NK-92 (cell line): ENCODE data around the gene OTUB2.

Experiments
- DNase-seq: peaks from one replicate; lab custom pipeline; 2025; ENCODE audit not compliant: unreplicated experiment; lab: John Stamatoyannopoulos, UW

The OTUB2 gene

DNA sequence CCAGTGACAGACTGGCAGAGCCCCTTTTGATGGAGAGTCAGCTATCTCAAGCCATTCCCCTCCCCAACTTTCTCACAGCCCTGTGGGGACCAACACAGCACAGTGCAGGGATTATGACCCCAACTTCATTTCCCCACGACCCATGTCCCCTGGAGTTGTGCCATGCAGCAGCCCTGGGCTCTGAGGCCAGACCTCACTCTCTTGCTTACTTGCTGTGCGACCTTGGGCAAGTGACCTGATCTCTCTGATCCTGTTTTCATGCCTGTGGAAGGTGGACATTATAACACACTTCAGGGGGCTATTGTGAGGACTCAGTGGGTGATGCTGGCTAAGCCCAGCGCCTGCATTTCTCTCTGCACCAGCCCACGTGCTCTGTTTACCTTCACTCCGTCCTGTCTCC is 14.1 kb downstream of the OTUB2 start:
- no peak for DNase-seq

DNA sequence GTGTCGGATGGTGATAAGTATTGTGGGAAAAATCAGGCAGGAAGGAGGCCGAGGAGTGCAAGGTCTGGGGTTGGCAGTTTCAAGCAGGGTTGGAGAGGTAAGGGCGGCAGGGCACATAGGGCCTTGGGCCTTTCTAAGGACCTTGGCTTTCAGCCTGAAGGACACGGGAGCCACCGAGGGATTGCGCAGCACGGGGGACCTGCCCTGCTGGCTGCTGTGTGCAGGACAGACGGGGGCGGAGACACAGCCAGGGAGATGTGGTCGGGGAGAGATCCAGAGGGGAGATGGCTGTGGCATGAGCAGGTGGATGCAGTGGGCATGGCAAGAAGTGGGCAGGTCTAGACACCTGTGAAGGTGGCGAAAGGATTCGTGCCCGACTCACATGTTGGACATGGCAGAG is 14.7 kb downstream of the OTUB2 start:
- no peak for DNase-seq

DNA sequence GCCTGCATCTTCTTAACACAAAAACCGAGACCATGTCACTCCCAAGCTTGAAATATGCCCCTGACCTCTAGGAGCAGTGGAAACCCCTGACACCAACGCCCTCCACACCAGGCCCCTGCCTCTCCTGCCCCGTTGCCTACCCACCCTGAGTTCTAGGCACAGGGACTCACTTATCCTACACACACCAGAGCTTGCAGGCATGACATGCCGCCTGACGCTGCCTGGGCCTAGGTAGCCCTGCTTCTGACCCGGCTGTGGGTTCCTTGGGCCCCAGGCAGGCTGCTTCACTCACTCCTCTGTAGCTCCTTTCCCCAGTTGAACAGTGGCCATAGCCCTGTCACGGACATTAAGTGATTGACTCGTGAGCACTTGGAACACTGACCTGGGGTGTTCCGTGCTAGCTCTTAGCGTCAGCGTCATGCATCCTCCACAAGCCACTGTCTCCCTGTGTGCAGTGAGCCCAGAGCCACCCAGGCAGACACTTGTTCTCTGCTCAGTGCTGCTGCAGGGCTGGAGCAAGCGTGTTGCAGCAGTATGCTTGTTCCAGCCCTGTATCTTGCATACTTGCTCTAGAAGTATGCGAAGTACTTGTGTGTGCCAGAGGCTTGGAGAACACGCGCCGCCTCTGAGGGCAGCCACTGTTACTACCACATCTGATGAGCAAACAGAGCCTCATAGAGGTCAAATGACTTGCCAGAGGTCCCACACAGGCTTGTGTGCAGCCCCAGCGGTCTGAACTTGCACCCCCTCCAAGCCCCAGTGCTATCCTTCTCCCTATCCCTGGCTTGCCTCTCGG is 15.6 kb downstream of the OTUB2 start:
- no peak for DNase-seq

DNA sequence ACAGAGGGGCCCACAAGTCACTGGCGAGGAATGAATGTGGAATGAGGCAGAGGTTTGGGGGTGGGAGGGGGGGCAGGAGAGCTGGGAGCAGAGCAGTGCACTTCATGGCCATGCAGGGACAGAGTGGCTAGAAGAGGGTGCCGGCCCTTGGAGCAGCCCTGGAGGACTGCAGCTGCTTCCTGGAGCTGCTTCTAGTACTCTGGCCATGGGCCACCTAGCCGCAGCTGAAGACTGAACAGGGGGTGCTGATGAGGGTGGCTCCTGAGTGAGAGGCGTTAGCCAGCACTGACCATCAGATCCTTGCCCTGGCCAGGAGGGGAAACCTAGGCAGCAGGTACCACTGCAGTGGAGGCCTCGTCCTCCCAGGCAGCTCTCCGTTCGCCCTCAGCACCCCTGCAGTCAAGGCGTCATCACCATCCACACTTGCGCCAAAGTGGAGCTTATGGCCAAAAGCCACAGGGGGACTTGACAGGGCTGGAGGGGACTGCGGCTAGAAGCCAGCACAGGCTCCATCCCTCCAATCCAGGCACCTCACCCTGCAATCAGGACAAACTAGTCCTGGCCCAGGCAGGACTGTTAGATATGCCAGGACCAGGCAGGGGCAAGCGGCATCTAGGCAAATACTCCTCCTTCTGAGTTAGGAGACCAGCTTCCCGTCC is 16.4 kb downstream of the OTUB2 start:
- DNase-seq: no peak

DNA sequence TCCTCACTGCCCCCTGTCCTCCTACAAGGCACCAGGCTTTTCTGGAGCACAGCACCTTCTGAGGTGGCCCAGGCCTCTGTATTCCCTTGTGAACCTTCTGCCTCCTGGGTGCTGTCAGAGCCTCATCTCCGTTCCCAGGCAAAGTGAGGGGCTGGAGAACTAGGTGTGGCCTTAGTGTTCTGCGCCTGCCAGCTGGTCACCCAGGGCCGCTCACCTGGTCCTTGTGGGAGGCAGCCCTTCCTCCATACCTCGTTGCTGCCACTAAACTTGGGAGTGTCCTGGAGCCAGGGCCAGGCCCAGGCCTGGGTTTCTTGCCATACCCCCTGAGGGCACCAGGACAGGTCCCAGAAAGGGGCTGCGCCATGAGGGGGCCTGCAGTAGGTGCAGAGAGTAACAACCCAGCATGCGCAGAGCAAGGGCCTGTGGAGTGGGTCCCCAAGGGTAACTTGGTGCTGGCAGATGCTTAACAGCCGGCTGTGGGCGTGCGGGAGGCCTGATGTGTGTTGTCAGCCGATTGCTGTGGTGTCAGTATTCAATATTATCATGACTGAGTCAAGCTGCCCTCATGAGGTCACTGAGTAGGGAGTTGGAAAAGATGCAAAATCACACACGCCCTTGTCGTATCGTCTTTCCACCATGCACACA is 17.1 kb downstream of the OTUB2 start:
- DNase-seq: no peak

DNA sequence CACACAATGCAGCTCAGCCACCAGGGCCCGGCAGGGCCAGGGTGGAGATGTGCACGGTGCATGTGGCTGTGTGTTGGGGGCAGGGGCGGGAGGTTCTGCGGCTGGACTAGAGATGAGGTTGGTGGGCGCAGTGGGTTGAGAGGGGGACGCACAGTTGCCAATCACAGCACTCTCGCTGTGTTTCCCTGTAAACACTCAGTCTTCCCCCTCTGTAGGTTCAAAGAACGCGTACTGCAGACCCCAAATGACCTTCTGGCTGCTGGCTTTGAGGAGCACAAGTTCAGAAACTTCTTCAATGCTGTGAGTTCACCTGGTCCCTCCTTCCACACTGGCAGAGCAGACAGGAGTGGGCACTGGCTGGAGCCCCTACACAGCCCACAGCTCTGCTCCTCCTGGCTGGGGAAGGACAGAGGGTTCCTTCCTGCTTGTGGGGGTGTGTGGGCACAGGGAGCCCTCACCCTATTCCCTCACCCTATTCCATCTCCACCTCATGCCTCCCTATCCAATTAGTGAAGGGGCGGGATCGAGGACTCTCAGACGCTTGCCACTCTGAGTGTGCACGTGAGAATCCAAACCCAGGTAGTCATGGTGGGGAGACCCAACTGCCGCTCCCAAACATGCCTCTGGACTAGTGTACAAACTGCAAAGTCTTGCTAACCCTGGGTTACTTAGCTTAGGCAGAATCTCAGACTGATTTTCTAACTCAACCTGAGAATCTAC is 17.8 kb downstream of the OTUB2 start:
- DNase-seq: no peak

DNA sequence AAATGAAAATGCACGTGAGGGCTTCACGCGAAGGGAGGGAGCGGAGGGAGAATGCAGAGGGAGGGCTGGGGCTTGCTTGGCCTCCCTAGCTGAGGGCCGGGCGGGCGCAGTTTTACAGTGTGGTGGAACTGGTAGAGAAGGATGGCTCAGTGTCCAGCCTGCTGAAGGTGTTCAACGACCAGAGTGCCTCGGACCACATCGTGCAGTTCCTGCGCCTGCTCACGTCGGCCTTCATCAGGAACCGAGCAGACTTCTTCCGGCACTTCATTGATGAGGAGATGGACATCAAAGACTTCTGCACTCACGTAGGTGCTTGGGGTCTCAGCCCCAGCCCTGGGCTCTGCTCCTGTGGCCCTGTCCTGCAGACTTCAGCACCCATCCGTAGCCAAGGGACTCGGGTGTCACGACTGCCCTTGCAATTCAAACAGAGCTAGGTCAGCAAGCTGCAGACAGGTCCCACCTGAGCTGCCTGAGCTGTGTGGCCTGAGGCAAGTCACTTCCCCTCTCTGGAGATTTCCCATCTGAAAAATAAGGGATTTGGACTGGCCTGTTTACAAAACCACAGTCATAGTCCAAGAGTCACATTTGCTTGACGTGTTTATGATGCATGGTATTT is 18.4 kb downstream of the OTUB2 start:
- no peak for DNase-seq

DNA sequence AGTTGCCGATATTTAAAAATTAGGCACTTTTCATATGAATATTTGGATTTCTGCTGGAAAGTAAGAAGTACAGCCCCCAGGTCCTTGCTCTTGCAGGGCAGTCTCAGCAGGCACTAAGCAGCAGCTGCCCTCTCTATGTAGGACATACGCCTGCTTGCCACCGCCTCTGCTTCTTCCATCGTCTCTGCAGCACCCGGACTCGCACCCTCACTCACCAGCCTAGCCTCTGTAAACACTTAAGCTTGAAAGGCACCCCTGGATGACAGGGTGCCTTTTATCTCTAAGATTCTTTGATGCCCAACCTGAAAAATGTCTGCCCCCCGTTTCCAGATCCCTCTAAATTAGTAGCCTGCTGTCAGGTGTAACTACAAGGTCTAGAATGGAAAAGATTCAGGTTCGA is 19.0 kb downstream of the OTUB2 start:
- DNase-seq: no peak

DNA sequence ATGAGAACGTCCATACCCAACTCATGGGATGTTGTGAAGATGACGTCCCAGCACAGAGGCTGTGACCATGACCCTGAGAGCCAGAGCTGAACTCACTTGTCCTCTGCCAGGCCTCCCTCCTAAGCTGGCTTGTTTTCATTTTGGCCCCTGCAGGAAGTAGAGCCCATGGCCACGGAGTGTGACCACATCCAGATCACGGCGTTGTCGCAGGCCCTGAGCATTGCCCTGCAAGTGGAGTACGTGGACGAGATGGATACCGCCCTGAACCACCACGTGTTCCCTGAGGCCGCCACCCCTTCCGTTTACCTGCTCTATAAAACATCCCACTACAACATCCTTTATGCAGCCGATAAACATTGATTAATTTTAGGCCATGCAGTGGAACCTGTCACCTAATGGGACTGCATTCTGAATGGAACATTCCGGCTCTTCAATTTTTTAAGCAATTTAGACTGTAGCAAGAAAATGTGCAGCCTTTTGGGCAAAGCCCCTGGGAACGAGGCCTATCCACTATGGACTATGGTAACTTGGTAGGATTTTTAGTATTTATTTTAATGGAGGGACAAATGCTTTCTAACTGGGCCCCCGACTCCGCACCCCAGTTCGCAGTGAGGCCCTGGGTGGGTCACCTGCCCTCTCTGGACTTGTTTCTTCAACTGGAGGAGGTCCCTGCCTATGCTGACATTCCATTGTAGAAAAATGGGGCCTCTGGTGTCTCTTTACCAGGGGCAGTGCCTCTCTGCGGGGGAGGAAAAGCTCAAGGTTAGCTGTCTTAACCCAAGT is 19.6 kb downstream of the OTUB2 start:
- no peak for DNase-seq

DNA sequence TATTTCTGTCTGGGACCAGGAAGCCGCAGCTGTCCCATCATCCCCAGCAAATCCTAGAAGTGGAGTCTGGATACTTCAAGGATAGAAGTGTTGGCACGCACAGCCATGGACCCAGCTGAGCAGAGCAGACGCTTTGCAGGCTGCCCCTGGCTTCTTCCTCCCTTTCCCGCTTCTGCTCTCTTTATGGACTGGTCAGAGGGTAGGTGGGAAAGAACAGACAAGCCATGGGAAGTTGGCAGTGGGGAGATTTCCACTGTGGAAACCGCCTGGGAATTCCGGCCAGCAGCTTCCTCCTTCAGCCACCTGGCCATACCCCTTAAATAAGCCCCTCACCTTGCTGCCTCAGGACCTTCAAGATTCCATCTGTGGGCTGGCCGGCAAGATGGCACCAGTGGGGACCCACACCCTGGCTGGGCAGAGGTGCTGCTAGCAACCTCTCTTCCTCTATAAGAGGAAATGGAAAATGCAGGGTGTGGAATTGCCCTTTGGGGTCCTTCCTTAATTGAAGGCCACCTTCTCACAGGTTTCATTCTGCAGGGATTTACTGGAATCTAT is 20.6 kb downstream of the OTUB2 start:
- DNase-seq: no peak

DNA sequence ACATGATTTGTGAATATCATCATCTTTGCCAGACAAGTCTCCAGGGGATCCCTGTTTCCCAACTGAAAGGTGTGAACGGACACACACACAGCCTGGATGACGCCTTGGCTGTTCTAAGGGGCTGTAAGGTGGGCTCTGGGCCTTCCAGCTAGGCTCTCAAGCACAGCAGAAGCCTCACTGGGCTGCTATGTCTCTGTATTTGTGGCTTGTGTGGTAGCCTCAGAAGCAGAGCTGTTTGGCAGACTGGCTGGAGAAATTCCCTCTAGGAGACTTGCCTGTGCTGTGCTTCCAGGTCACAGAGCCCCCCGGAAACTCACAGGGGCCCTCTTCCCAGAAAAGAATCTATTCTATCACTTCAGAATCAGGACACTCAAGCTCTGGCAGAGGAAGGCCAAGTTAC is 21.4 kb downstream of the OTUB2 start:
- DNase-seq: no peak

DNA sequence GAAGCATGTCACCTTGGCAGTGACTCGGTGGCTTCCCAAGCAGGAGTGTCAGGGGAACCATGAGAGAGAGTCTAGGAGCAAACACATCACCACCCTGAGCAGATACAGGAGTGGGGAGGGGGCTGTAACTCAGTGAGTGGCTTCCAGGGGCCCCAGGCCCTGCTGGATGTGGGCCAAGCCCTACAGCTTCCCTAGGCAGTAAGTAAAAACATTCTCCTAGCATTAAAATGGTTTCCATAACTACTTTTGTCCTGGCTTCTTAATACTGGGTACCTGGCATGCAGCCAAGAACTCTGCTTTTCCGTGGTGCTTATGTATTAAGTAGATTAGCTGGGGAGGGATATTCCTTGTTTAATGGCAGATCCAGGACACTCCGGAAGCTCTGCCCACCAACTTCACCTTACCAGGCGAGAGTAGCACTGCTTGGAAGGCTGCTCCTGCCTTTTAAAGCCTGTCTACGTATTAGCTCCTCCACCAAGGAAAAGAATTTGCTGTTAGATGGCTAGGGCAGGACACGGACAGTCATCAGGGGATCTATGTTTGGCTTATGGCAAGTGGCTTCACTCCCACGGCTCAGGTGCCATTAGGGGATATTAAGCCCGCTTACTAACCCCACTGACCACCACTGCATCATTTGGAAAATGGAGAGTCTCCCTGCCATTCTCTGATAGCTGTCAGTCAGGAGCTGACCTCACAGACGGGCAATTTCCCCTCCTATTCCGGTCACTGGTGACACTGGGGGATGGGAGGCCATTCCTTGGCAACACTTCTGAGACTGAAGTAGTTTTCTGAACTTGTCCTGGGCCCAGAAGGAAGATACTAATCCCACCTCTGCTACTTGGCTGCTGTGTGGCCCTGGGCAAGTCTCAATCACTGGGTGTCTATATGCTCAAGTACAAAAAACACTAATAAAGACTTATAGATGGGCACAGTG is 22.8 kb downstream of the OTUB2 start:
- no peak for DNase-seq

DNA sequence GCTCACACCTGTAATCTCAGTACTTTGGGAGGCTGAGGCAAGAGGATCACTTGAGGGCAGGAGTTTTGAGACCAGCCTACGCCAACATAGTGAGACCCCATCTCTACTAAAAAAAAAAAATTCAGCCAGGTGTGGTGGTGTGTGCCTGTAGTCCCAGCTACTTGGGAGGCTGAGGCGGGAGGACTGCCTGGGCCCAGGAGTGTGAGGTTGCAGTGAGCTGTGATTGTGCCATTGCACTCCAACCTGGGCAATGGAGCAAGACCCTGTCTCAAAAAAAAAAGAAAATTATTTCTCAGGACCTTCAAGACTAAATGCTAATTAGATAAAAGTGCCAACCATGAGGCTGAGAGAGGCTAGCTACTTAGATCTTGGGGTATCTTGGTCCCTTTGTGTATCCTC is 23.5 kb downstream of the OTUB2 start:
- DNase-seq: no peak

DNA sequence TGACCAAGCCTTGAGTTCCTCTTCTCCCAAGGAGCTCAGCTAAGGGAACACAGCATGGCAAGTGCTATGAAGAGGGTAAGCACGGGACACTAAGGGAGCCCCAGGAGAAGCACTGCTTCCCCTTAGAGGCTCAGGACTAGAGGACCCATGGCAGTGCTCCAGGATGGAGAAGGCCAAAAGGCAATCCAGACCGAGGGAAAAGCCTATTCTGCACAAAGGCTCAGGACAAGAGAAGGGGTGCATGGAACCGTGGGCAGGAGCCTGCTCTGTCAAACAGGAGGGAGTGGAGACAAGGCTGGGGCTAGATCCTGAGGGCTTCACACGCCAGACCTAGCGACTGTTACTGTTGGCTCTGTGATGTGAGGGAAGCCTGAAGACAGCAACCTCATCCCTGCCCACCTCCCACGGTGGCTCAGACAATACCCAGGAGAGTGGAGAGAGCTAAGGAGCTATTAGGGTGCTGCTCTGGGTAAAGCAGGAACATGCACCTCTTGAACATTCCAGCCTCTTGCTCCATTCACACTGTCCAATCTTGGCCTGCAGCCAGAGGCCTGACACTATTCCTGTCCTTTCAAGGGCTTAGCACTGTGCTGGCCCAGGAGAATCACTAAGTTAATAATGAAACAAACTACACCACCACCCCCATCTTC is 24.2 kb downstream of the OTUB2 start:
- no peak for DNase-seq

DNA sequence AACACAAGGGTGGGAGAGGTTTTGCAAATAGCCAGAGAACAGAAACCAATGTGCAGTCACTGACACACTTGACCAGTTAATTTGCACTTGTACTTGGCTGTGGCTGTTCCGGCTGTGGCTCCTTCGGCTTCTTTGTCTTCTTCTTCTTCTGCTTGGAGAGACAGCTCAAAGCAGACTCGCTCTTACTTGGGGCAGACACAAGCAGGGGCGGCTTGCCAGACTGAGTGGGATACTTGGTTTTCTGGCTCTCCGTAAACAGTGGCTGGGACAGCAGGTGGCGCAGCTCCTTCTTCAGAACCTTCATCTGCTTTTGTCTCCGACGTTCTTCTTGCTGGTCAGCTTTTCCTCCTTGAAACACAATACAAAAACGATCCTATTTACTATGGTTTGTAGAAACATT is 25.0 kb downstream of the OTUB2 start:
- DNase-seq: no peak

DNA sequence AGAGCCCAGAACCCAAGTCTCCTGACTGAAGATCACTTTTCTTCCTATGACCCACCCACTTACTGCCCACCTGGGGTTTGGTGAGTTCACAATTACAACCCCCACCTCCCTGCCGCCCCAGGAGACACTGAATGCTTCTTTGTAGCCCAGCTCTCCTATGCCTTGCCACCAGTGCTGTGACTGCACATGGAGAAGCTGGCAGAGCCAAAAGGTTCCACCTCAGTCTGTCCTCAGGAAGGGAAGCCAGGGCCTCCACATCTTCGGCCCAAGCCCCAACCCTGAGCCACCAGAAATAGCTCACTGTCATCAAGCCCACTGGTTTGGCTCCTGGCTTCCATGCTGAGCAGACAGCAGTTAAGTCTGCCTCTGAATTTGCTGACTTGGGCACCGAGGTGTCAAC is 25.6 kb downstream of the OTUB2 start:
- DNase-seq: no peak

DNA sequence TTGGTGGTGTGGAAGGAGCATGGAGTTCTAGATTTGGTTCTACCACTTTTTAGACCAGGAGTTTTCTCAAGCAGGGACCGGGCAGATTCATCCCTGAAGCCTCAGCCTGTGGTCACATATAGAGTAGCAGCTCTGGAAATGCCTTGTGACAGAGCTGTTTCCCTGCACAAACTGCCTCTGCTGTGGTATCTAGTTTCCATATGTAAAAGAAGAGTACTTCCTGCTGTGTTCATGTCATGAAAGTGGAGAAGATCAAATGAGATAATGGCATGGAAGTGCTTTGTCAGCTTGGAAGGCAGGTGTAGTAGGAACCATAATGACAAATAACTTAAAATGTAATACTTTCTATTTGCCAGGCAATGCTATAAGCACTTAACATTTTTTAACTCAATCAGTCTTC is 26.1 kb downstream of the OTUB2 start:
- no peak for DNase-seq

DNA sequence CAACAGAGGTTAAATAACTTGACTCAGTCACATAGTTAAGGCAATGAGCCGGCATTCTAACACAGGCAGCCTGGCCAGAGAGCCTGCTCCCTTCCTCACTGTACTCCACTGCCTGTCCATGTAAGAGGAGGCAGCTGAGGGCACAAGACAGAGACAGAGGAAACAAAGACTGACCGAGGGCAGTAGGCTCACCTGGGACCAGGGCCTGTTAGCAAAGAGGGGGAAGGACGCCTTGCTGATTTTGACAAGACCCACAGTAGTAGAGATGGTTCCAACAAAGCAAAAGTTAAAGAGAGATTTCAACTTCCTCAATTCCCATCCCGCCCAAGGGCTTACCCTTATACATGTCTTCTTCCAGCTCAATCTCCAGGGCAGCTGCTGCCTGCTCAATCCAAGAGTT is 26.5 kb downstream of the OTUB2 start:
- no peak for DNase-seq

DNA sequence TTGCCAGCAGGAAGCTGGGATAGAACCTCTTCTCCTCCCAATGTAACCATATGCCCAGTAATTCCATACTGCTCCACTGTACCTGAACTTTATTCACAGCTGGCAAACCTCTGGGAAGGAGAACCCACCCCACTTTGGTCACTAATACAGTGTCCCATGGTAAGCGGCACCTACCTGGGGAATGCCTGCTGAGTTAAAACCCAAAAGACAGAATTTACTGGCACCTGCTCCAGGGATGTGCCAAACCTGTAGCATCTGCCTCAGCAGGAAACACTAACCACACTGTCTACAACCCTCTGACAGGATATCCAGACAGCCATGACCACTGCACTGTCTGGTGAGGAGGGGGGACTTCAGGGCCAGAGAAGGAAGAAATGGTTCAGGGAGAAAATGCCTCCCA is 28.3 kb downstream of the OTUB2 start:
- no peak for DNase-seq
